ENCODE data around the gene MAGIX. TPM values are rescaled to one million over a fixed set of nuclear protein-coding genes. Genes with fewer than 3 reads are reported as not detected.

Gene MAGIX
- total RNA-seq, 4 donors from 2014 or later = 0.17 to 3.0 (median 0.35) TPM

DNA sequence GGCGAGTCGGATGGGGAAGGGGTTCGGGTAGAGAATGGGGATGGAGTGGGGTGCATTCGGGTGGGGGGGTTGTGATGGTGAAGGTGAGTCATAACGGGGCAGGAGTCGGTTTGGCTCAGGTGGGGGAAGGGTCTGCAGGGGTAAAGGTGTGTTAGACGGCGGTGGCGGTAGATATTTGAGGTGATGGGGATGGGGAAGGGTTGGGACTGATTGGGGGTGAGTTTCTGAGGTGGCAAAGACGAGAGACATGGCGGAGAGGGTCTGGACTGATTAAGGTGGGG lies 36.7 kb downstream of the MAGIX start:
- TF ChIP-seq, protein P1, sequence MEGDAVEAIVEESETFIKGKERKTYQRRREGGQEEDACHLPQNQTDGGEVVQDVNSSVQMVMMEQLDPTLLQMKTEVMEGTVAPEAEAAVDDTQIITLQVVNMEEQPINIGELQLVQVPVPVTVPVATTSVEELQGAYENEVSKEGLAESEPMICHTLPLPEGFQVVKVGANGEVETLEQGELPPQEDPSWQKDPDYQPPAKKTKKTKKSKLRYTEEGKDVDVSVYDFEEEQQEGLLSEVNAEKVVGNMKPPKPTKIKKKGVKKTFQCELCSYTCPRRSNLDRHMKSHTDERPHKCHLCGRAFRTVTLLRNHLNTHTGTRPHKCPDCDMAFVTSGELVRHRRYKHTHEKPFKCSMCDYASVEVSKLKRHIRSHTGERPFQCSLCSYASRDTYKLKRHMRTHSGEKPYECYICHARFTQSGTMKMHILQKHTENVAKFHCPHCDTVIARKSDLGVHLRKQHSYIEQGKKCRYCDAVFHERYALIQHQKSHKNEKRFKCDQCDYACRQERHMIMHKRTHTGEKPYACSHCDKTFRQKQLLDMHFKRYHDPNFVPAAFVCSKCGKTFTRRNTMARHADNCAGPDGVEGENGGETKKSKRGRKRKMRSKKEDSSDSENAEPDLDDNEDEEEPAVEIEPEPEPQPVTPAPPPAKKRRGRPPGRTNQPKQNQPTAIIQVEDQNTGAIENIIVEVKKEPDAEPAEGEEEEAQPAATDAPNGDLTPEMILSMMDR (IDR thresholded peaks at IDR 0.05; ENCODE audit: low read depth) = no peak

DNA sequence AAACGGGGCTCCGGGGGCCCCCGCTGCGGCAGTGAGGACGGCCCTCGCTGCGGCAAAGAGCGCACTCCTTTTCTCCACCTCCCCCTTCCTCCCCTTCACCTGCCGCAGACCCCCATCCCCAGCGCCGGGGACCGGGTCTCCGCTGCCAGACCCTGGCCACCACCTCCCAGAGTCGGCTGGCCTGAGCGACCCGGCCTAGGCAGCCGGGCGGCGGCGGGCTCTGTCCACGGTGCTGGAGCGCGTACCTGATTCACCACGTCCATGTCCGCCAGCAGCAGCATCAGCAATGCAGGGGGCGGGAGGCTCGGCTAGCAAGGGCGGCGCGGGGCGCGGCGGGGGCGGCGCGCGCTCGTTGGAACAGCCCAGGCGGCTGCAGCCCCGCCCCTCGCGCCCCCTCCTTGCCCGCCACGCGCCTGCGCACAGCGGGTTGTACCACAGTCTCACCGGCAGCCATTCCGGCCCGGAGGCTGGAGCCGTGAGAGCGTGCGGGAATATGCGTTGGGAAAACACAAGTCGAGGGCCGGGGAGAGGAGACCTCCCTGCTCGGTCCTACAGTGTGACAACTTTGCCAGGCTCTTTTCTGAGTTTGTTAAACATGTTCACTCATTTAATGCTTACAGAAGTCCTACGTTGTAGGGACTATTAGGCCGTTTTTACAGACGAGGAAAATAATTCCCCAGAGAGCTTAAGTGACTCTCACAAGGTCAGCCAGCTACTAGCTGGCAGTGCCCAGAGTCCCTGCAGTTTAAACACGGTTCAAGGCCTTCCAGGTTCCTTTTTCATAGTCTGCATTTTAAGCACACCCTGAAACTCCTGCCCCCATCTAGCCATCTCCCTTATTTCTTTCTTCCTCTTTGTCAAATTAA lies 37.6 kb downstream of the MAGIX start, which contains the start of gene SYP:
TSS of gene SYP (minus strand) at position 288 of the 866 bp plus-strand sequence. CDS start at position 281, 7 bp downstream.
- TF ChIP-seq, protein P1 (IDR thresholded peaks at IDR 0.05; ENCODE audit: low read depth) = no peak

DNA sequence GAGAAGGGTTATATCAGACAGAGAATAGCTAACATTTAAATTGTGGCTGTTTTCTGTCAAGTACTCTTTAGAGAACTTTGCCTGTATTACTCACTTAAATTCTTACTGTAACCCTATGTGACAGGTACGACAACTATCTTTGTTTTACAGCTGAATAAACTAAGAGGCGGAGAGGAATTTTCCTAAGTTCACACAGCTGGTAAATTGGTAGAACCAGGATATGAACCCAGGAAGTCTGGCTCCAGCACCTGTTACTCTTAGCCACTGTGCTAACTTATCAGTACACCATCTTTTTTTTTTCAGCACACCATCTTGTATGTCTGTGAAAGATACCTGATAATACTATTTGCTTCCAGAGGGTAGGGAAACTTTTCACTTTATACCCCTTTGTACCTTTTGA lies 39.5 kb downstream of the MAGIX start:
- TF ChIP-seq, protein P1 (IDR thresholded peaks at IDR 0.05; ENCODE audit: low read depth) = no peak

DNA sequence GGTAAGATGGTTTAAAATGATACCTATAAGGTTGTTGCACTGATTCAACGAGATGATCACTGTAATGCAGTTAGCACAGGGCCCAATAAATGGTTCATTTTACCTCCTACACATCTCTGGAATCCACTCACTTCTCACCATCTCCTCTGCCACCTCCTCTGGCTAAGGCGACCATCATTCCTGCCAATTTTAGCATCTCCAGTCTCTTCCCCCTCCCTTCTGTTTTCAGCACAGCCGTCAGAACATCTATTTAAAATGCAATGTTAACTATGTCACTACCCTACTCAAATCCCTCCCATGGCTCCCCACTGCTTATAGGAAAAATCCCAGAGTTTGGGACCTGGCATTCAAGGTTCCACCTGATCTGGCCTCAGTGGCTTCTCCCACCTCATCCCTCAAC lies 41.0 kb downstream of the MAGIX start:
- TF ChIP-seq, protein P1 (IDR thresholded peaks at IDR 0.05; ENCODE audit: low read depth) = no peak

DNA sequence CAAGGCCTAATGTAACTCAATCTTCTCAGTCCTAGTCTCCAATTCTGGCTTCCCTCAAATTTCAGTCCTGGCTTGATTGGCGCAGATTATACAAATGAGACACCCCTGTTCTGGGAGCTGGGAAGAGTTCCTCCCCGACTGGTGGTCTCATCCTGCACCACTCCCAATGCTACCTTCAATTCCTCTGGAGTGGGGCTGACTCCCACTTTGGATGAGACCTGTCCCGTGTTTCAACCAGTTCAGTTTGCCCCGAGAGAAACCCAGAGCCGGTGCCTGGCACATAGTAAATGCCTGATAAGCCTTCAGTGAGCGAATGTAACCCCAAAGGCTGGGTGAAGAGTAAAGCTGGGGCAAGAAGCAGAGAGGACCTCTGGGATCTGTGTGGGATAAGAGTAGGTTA lies 41.5 kb downstream of the MAGIX start:
- TF ChIP-seq, protein P1 (IDR thresholded peaks at IDR 0.05; ENCODE audit: low read depth) = no peak

DNA sequence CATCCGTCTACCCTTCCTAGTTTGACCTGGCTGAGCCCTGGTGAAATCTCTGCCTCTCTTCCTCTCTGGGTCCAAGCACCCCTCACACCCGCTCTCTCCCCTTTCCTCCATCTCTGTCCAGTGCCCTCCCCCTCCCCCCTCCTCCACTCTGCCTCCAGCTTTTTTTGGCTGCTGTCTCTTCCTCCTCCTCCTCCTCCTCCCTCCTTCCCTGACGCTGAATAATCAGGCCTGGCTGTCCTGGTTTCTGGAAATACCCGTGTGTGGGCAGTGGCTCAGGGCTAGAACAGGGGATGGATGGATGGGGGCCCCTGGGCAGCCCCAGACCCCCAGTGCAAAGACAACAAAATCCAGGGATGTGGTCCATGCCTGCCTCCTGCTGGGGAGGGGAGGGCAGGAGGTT lies 42.2 kb downstream of the MAGIX start:
- TF ChIP-seq, protein P1 (IDR thresholded peaks at IDR 0.05; ENCODE audit: low read depth) = no peak

DNA sequence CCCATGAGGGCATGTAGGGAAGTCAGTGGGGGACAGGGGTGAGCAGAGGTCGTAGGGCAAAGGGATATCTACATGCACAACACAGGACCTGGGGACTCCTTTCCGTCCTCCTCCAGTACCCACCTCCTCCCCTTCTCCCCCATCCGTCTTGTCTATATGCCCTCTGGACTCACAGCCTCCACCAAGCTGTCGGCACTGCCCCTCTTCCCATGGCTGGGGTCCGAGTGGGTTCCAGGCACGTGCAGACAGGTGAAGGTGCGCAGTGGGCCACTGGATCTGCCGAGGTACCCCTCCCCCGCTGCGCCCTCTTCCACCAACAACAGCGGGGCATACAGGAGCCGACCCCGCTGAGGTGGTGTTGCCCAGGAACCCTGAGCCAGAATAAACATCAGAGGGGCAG lies 42.9 kb downstream of the MAGIX start:
- TF ChIP-seq, protein P1 (IDR thresholded peaks at IDR 0.05; ENCODE audit: low read depth) = no peak
